Measurements from ENCODE around the gene CTSC.
A peak's percentile ranks its signal among the peaks of the same experiment; 100 is the strongest.
"Not testable (repeated sequence)": the region's sequence is repeated elsewhere in the genome, so short reads cannot be mapped to it uniquely, and the experiment has no call there.

The CTSC gene

GRCh38 chr11:88352139-88352538 lies 14.6 kb upstream of the CTSC start:
- DNase-seq (ENCODE audit: low spot score) = peak; percentile 49

GRCh38 chr11:88348870-88349269 lies 11.3 kb upstream of the CTSC start:
- no peak for DNase-seq (ENCODE audit: low spot score)

DNA sequence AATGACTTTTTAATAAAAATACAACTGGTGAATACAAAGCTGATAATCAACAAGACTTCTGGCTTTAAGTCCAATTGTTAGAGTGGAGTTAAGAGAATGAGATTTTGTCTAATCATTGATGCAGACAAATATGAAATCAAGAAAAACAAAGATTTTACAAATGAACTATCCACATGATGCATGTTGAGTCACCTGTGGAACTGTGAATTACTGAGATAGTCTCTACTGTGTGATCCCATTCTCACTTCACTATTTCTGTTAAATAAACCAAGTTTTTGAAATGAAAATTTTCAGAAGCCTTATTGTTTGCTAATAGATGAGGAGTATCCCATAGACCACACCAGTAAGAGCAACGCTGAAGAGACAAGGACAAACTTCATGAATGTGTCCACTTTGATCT lies 8.4 kb upstream of the CTSC start:
- DNase-seq (ENCODE audit: low spot score) = no peak

- peak; percentile 10 for DNase-seq (ENCODE audit: low spot score)
These were observed 7.9 kb upstream of the CTSC start for GRCh38 chr11:88345408-88345807.

GRCh38 chr11:88344869-88345268 lies 7.3 kb upstream of the CTSC start:
- no peak for DNase-seq (ENCODE audit: low spot score)

- no peak for DNase-seq (ENCODE audit: low spot score)
These were observed 4.2 kb upstream of the CTSC start for GRCh38 chr11:88341522-88342251.

GRCh38 chr11:88340366-88340935 lies 2.9 kb upstream of the CTSC start:
- no peak for DNase-seq (ENCODE audit: low spot score)

- DNase-seq (ENCODE audit: low spot score) = peak; percentile 64
These were observed 592 bp upstream of the CTSC start for GRCh38 chr11:88337987-88338668.

- DNase-seq (ENCODE audit: low spot score) = no peak
These were observed 2.3 kb downstream of the CTSC start for GRCh38 chr11:88335284-88335683.

DNA sequence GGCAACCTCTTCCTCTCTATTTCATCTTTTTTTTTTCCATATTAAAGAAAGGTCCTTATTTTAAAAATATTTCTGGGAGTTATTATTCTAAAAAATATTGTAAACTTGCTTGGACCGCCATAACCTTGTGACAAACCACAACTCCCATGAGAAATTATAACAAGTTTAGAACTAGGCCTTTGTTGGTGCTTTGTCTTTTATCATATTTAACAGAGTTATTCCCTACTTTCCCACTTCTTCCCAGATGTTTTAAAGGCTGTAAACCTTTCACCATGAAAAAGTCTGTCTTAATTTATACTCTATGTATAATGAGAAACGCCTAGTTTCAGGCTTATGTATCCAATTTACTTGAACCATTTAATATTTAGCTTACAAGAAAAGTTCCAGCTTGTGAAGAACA lies 3.7 kb downstream of the CTSC start:
- no peak for DNase-seq (ENCODE audit: low spot score)

- no peak for DNase-seq (ENCODE audit: low spot score)
These were observed 4.7 kb downstream of the CTSC start for GRCh38 chr11:88332851-88333250.

- no peak for DNase-seq (ENCODE audit: low spot score)
These were observed 6.6 kb downstream of the CTSC start for GRCh38 chr11:88330826-88331428.

GRCh38 chr11:88329563-88330250 lies 7.8 kb downstream of the CTSC start:
- DNase-seq (ENCODE audit: low spot score) = no peak

DNA sequence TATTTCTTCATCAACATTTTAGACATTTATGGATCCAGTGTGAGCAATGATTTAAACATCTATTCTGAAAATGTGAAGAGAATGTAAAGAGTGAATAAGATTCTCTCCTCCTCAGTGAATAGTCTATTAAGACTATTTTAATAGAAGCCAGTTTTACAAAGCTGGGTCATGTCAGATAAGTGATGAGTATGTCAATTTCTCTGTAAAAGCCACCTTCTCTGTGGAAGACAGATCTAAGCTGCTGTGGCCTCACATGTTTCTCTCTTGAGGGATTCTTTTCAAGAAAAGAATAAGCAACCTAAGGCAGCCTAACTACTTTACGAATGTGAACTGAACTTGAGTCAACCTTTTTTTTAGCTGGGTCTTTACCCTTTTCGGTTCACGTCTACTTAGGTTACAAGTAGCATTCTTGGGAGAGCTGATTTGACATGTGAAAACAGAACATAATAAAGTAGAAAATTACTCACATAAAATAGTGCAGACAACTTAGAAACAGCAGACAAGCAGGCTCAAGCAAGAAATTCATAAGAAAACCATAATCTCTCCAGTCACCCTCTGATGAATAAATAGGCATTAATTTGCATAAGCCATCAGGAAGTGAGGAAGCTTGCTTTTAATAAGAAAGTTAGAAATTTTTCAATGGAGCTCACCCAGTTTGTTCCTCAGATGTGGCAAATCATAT lies 9.9 kb downstream of the CTSC start:
- no peak for DNase-seq (ENCODE audit: low spot score)

- no peak for DNase-seq (ENCODE audit: low spot score)
These were observed 10.5 kb downstream of the CTSC start for GRCh38 chr11:88327061-88327460.

DNA sequence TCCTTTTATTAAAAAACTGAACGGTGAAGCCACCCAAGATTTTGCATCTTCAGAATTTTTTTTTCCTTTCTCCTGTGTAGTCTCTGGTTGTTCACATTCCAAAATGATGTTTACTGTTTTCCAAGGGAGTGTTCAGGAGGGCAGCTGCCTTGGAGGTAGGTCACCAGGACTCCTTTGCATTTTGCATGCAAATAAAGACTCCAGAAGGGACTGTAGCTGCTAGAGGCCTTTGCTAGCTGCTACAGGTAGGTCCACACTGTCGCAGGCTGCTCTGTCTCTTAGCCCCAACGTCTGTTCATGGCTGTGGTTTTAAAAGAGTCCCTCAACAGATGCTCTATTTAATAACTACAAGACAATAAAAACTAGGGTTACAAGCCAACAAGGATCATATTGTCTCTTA lies 11.4 kb downstream of the CTSC start:
- DNase-seq (ENCODE audit: low spot score) = no peak

GRCh38 chr11:88324562-88325345 lies 12.8 kb downstream of the CTSC start:
- no peak for DNase-seq (ENCODE audit: low spot score)

DNA sequence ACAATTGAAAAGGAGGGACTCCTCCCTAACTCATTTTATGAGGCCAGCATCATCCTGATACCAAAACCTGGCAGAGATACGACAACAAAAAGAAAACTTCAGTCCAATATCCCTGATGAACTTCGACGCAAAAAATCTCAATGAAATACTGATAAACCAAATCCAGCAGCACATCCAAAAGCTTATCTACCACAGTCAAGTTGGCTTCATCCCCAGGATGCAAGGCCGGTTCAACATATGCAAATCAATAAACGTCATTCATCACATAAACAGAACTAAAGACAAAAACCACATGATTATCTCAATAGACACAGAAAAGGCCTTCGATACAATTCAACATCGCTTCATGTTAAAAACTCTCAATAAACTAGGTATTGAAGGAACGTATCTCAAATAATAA lies 14.7 kb downstream of the CTSC start:
- DNase-seq (ENCODE audit: low spot score) = not testable (repeated sequence)

DNA sequence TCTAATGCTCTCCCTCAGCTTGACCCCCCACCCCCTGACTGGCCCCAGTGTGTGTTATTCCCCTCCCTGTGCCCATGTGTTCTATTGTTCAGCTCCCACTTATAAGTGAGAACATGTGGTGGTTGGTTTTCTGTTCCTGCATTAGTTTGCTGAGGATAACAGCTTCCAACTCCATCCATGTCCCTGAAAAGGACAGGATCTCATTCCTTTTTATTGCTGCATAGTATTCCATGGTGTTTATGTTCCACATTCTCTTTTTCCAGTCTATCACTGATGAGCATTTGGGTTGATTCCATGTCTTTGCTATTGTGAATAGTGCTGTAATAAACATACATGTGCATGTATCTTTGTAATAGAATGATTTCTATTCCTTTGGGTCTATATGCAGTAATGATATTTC lies 16.1 kb downstream of the CTSC start:
- DNase-seq (ENCODE audit: low spot score) = not testable (repeated sequence)

DNA sequence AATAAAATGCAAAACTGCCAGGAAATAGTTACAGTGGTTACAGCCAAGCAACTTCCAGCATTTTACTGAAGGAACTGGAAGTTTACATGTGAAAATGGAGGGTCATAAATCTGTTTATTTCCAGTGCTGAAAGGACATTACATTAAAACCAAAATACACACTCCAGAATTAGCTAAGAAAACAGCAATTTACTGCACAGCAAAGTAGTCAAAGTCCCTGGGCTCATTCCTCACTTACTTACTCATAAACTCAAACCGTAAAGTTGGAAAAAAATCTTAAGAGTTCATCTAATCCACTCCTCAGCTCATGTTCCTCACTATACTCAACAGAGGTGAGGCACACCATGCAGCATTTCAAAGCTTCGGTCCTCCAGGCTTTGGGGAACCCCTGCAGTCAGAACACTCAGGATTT lies 17.4 kb downstream of the CTSC start:
- DNase-seq (ENCODE audit: low spot score) = peak; percentile 62

- DNase-seq (ENCODE audit: low spot score) = no peak
These were observed 19.5 kb downstream of the CTSC start for GRCh38 chr11:88318017-88318416.
